ES-I3 (cell line): ENCODE data around the gene LGALS1.
"Not testable (repeated sequence)": the region's sequence is repeated elsewhere in the genome, so short reads cannot be mapped to it uniquely, and the experiment has no call there.

Experiments used
- H3K36me3 ChIP-seq: 2 replicates; pipeline ENCODE4 v1.6.1; 2013; ENCODE audit warnings: mild to moderate bottlenecking, low read length, control low read depth, moderate library complexity; ENCODE audit not compliant: insufficient read depth
- H3K4me1 ChIP-seq: 2 replicates; pipeline ENCODE4 v1.6.1; 2013; ENCODE audit warnings: mild to moderate bottlenecking, control low read depth, low read length; ENCODE audit not compliant: insufficient read depth
- H3K9ac ChIP-seq: 2 replicates; pipeline ENCODE4 v1.6.1; 2013; ENCODE audit warnings: low read depth, mild to moderate bottlenecking, low read length, moderate library complexity
- H3K9me3 ChIP-seq: 2 replicates; pipeline ENCODE4 v1.6.1; 2013; ENCODE audit warnings: mild to moderate bottlenecking, low read length, moderate library complexity; ENCODE audit not compliant: control insufficient read depth, insufficient read depth

LGALS1 gene

GRCh38 chr22:37650463-37651136 lies 24.8 kb upstream of the LGALS1 start:
- Histone ChIP-seq H3K36me3 (peaks cover 11% of the 10 kb centered on the region), H3K9ac (no peak overlapping the region)

GRCh38 chr22:37654563-37655251 lies 20.7 kb upstream of the LGALS1 start:
- no peaks in the 10 kb centered on the region for H3K9me3 ChIP-seq
- H3K9ac ChIP-seq = no peak overlapping the region
- no peaks in the 10 kb centered on the region for H3K4me1 ChIP-seq
- H3K36me3 ChIP-seq = peaks cover 7% of the 10 kb centered on the region; the same call in 1 of the 2 replicates

More at GRCh38 chr22:37650463-37651136, 24.8 kb upstream of the LGALS1 start:
- Histone ChIP-seq H3K4me1 (no peaks in the 10 kb centered on the region), H3K9me3 (no peaks in the 10 kb centered on the region)

DNA sequence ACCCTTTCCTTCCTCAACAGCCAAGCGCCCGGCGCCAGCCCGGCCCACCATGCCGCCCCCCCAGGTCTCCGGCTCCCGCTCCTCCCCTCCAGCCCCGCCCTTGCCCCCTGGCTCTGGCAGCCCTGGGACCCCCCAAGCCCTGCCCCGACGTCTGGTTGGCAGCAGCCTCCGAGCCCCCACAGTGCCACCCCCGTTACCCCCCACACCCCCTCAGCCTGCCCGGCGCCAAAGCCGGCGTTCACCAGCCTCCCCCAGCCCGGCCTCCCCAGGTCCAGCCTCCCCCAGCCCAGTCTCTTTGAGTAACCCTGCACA lies 20.2 kb upstream of the LGALS1 start:
- Histone ChIP-seq H3K36me3 (peaks cover 7% of the 10 kb centered on the region; the same call in 1 of the 2 replicates), H3K4me1 (no peaks in the 10 kb centered on the region), H3K9me3 (no peaks in the 10 kb centered on the region), H3K9ac (no peak overlapping the region)

DNA sequence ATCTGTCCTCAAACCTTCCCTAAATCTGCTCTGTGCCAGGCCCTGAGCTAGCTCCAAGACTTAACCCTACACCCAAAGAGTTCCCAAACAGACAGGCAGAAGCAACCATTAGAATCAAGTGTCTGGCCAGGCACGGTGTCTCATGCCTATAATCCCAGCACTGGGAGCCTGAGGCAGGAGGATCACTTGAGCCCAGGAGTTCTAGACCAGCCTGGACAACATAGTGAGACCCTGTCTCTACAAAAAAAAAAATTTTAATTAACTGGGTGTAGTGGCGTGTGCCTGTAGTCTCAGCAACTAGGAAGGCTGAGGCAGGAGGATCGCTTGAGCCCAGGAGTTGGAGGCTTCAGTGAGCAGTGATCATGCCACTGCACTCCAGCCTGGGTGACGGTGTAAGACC lies 18.9 kb upstream of the LGALS1 start:
- not testable (repeated sequence) for H3K9me3 ChIP-seq, H3K36me3 ChIP-seq, H3K4me1 ChIP-seq, H3K9ac ChIP-seq

DNA sequence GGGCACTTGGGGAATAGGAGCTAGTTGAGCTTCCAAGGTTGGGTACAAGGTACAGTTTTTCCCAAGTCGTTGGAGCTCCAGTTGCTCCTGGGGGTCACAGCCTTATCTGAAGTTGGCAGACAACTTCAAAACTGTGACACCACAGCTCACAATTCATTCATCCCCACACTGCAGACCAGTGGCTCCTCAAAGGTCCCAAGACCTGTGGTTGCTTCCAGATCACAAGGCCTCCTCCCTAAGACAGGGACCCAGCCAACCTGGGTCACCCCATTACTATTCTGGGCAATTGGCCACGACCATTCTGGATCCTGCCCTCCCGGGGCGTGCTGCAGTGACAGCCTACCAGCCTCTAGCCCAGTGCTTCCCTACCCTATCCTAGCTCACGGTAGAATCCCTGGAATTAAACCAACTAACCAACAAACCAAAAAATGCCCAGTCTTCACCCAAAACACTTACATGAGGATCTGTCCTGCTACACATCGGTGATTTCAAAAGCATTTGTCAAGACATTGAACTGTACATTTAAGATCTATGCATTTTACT lies 17.8 kb upstream of the LGALS1 start:
- Histone ChIP-seq H3K4me1 (peaks cover 4% of the 10 kb centered on the region; the same call in 1 of the 2 replicates), H3K9ac (peak overlapping the region; percentile 71), H3K36me3 (no peaks in the 10 kb centered on the region), H3K9me3 (no peaks in the 10 kb centered on the region)

GRCh38 chr22:37658133-37659065 lies 17.0 kb upstream of the LGALS1 start, which contains the start of gene PDXP:
Gene PDXP (plus strand): TSS chr22:37658723. CDS start chr22:37658783, 60 bp downstream.
- Histone ChIP-seq H3K36me3 (no peaks in the 10 kb centered on the region), H3K4me1 (peaks cover 4% of the 10 kb centered on the region; the same call in 1 of the 2 replicates), H3K9me3 (no peaks in the 10 kb centered on the region), H3K9ac (peak within 1 kb of the TSS; percentile 71)

DNA sequence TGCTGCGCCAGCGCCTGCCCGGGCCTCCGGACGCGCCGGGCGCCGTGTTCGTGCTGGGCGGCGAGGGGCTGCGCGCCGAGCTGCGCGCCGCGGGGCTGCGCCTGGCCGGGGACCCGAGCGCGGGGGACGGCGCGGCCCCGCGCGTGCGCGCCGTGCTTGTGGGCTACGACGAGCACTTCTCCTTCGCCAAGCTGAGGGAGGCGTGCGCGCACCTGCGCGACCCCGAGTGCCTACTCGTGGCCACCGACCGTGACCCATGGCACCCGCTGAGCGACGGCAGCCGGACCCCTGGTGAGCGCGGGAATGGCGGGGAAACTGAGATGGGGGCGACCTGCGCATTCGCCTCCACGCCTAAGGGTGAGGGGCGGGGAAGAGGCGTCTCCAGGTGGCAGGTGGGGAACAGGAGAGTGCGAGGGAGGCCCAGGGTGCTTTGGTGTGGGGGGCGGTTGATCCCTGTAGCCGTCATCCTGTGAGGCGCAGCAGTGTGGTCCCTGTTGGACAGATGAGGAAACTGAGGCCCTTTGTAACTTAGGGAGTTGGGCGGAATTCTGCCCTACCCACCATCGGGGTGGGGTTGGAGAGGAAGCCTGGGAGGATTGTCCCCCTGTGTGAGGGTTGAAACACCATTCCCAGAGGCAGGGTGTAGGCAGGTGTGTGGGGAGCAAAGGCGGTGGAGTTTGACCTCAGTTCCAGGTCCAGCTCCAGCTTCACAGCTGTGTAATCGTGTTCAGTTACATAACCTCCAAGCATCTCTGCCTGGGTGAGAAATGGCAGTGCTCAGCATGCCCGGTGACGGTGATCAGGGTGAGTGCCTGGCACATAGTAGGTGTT lies 16.2 kb upstream of the LGALS1 start:
- Histone ChIP-seq H3K36me3 (no peaks in the 10 kb centered on the region), H3K9me3 (no peaks in the 10 kb centered on the region), H3K4me1 (peaks cover 4% of the 10 kb centered on the region; the same call in 1 of the 2 replicates), H3K9ac (peak overlapping the region; percentile 71)

DNA sequence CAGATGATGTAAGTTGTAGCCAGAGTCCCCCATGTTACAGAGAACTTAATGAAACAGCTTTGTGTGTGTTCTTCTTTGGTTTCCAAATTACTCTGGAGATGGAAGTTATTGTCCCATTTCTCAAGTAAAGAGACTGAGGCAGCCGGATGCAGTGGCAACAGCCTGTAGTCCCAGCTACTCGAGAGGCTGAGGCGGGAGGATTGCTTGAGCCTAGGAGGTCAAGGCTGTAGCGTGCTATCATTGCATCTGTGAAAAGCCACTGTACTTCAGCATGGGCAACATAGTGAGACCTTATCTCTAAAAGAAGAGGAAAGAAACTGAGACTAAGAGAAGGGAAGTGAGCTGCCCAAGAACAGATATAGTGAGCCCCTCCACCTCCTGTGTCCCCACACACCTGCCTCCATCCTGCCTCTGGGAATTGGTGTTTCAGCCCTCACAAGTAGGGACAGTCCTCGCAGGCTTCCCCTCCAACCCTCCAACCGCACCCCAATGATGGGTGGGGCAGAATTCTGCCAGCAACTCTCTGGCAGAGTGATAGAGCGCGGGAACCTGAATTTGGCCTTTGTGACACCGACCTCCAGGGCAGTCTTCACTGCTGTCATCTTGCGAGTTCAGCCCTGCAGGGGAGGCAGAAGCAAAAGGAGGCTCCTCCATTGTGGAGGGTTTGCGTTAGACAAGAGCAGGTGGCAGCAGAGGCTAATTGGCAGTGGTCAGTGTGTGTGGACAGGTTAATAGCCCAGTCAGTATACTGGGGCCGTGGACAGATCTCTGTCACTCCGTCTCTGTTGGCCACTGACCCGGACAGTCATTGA lies 15.3 kb upstream of the LGALS1 start:
- no peaks in the 10 kb centered on the region; the same call in 1 of the 2 replicates for H3K36me3 ChIP-seq
- H3K4me1 ChIP-seq = peaks cover 4% of the 10 kb centered on the region; the same call in 1 of the 2 replicates
- no peak overlapping the region for H3K9ac ChIP-seq
- H3K9me3 ChIP-seq = no peaks in the 10 kb centered on the region

DNA sequence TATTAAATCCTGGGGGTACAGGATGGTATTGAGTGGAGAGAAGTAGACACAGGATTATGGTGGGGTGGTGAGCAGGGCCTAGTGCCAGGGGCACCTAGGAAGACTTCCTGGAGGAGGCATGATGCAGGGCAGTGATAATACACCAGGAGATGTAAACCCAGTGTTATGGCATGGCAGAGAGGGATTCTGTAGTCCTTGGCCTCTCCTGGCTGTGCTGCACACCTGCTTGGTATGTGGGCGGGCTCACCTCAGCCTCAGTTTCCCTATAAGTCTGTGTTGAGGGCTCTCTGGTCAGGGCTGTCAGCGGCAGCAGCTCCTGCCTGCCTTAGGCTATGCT lies 14.8 kb upstream of the LGALS1 start:
- no peaks in the 10 kb centered on the region for H3K9me3 ChIP-seq
- no peaks in the 10 kb centered on the region; the same call in 1 of the 2 replicates for H3K36me3 ChIP-seq
- no peak overlapping the region for H3K9ac ChIP-seq
- peaks cover 4% of the 10 kb centered on the region; the same call in 1 of the 2 replicates for H3K4me1 ChIP-seq

DNA sequence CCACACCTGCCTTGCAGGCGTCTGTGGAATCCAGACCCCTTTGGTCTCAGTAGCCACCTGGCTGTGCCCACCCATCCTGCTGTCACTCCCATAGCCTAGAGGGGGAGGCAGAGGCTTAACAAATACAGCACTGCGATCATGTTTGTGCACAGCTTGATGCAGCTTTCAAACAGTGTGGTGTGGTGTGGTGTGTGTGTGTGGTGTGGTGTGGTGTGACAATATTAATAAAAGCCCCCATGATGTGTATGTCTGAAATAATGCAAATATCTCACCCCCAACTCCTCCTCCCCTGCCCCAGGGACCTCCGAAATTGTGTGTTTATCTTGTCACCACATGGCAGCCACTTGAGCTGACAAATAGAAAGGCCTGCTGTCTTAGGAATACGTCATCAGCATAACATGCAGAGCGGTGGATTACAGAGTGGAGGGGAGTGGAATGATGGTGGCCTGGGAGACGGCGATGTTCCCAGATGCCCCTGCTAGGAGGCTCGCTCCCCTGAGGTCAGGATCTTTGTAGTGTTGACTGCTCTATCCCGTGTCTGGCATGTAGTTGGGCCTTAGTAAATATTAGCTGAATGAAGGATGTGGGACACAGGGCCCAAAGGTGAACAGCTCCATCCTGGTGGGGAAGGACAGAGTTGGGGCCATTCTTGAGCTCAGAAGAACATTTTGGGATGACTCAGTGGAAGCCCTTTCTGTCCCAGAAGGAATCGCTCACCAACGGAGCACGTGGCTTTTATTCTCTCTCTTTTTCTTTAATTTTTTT lies 14.1 kb upstream of the LGALS1 start:
- H3K9ac ChIP-seq = no peak overlapping the region
- H3K9me3 ChIP-seq = no peaks in the 10 kb centered on the region
- peaks cover 4% of the 10 kb centered on the region; the same call in 1 of the 2 replicates for H3K4me1 ChIP-seq
- peaks cover 1% of the 10 kb centered on the region; the same call in 1 of the 2 replicates for H3K36me3 ChIP-seq

DNA sequence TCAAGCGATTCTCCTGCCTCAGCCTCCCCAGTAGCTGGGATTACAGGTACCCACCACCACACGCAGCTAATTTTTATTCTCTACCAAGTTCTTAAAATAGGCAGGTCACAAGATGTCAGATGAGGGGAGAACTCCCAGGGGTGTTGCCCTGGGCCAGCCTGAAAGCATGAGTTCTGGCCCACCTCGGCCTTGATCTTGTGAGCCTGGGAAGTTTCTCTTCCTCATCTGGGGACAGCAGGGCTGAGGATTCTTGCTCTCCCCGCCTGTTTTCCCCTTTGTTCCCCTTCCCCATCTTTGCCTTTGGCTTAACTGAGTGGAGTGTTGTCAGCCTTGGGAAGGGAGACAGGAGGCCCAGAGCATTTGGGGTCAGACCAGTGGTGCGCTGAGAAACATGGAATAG lies 13.4 kb upstream of the LGALS1 start:
- no peak overlapping the region for H3K9ac ChIP-seq
- no peaks in the 10 kb centered on the region for H3K9me3 ChIP-seq
- peaks cover 4% of the 10 kb centered on the region; the same call in 1 of the 2 replicates for H3K4me1 ChIP-seq
- H3K36me3 ChIP-seq = peaks cover 2% of the 10 kb centered on the region; the same call in 1 of the 2 replicates

GRCh38 chr22:37663521-37664140 lies 11.8 kb upstream of the LGALS1 start:
- Histone ChIP-seq H3K4me1 (peaks cover 4% of the 10 kb centered on the region; the same call in 1 of the 2 replicates), H3K9ac (no peak overlapping the region), H3K9me3 (no peaks in the 10 kb centered on the region), H3K36me3 (peaks cover 2% of the 10 kb centered on the region; the same call in 1 of the 2 replicates)
